Activated T-helper 17 cell treated with anti-CD3 and anti-CD28 coated beads, Interleukin-2, amount 50 U/mL, for 72 hours (primary cell): ENCODE results near the gene RBMS3. TPM values are rescaled to one million over a fixed set of nuclear protein-coding genes. Genes with fewer than 3 reads are reported as not detected.

Experiments used
- ATAC-seq: fragments of 150-1000 bp; cut with Tn5 transposase; replicated peaks from 2 replicates; pipeline ENCODE4 v1.10.0; 2021; ENCODE audit warnings: mild to moderate bottlenecking, moderate library complexity
- H3K27ac Mint-ChIP-seq: one replicate; pipeline ENCODE4 v1.8.0; 2022; ENCODE audit warnings: mixed read lengths
- H3K27me3 Mint-ChIP-seq: one replicate; pipeline ENCODE4 v1.8.0; 2022; ENCODE audit warnings: mixed read lengths
- H3K36me3 Mint-ChIP-seq: one replicate; pipeline ENCODE4 v1.8.0; 2022; ENCODE audit warnings: low read depth, mild to moderate bottlenecking, mixed read lengths
- H3K4me1 Mint-ChIP-seq: one replicate; pipeline ENCODE4 v1.8.0; 2022; ENCODE audit warnings: mixed read lengths
- H3K4me3 Mint-ChIP-seq: one replicate; pipeline ENCODE4 v1.8.0; 2022; ENCODE audit warnings: mild to moderate bottlenecking, mixed read lengths
- H3K9me3 Mint-ChIP-seq: one replicate; pipeline ENCODE4 v1.8.0; 2022; ENCODE audit warnings: mixed read lengths
- total RNA-seq, 2 donors: library from RNA; stranded (reverse); gene quantifications; one replicate each; pipeline ENCODE4 v1.2.3, GENCODE V29; 2022

RBMS3 gene
- total RNA-seq, 2 donors from 2014 or later = 0.37 to 5.8 TPM

- Mint-ChIP-seq H3K27ac (no peak overlapping the region), H3K36me3 (no peaks in the 10 kb centered on the region), H3K27me3 (no peaks in the 10 kb centered on the region), H3K4me1 (no peaks in the 10 kb centered on the region), H3K9me3 (no peaks in the 10 kb centered on the region), H3K4me3 (no peak overlapping the region)
- ATAC-seq = no peak
Observed at GRCh38 chr3:29585368-29585767, 304.5 kb downstream of the RBMS3 start.

GRCh38 chr3:29587340-29587739 lies 306.5 kb downstream of the RBMS3 start:
- Mint-ChIP-seq H3K27ac (no peak overlapping the region), H3K9me3 (no peaks in the 10 kb centered on the region), H3K27me3 (no peaks in the 10 kb centered on the region), H3K4me1 (no peaks in the 10 kb centered on the region), H3K36me3 (no peaks in the 10 kb centered on the region), H3K4me3 (no peak overlapping the region)
- no peak for ATAC-seq

- Mint-ChIP-seq H3K4me1 (no peaks in the 10 kb centered on the region), H3K27ac (no peak overlapping the region), H3K9me3 (no peaks in the 10 kb centered on the region), H3K4me3 (no peak overlapping the region), H3K36me3 (no peaks in the 10 kb centered on the region), H3K27me3 (no peaks in the 10 kb centered on the region)
- no peak for ATAC-seq
Observed at GRCh38 chr3:29590012-29590411, 309.1 kb downstream of the RBMS3 start.

GRCh38 chr3:29590461-29590860 lies 309.6 kb downstream of the RBMS3 start:
- H3K9me3 Mint-ChIP-seq = no peaks in the 10 kb centered on the region
- no peaks in the 10 kb centered on the region for H3K36me3 Mint-ChIP-seq
- H3K27ac Mint-ChIP-seq = no peak overlapping the region
- ATAC-seq = no peak
- H3K4me1 Mint-ChIP-seq = no peaks in the 10 kb centered on the region
- no peaks in the 10 kb centered on the region for H3K27me3 Mint-ChIP-seq
- H3K4me3 Mint-ChIP-seq = no peak overlapping the region

GRCh38 chr3:29591579-29591978 lies 310.7 kb downstream of the RBMS3 start:
- no peak overlapping the region for H3K27ac Mint-ChIP-seq
- H3K27me3 Mint-ChIP-seq = no peaks in the 10 kb centered on the region
- no peak overlapping the region for H3K4me3 Mint-ChIP-seq
- H3K36me3 Mint-ChIP-seq = no peaks in the 10 kb centered on the region
- no peak for ATAC-seq
- no peaks in the 10 kb centered on the region for H3K9me3 Mint-ChIP-seq
- no peaks in the 10 kb centered on the region for H3K4me1 Mint-ChIP-seq

GRCh38 chr3:29593802-29594201 lies 312.9 kb downstream of the RBMS3 start:
- no peaks in the 10 kb centered on the region for H3K4me1 Mint-ChIP-seq
- no peak overlapping the region for H3K4me3 Mint-ChIP-seq
- H3K27me3 Mint-ChIP-seq = no peaks in the 10 kb centered on the region
- no peaks in the 10 kb centered on the region for H3K9me3 Mint-ChIP-seq
- no peak for ATAC-seq
- H3K36me3 Mint-ChIP-seq = no peaks in the 10 kb centered on the region
- no peak overlapping the region for H3K27ac Mint-ChIP-seq

GRCh38 chr3:29594261-29594660 lies 313.4 kb downstream of the RBMS3 start:
- H3K9me3 Mint-ChIP-seq = no peaks in the 10 kb centered on the region
- ATAC-seq = no peak
- no peak overlapping the region for H3K27ac Mint-ChIP-seq
- no peaks in the 10 kb centered on the region for H3K36me3 Mint-ChIP-seq
- H3K4me3 Mint-ChIP-seq = no peak overlapping the region
- H3K4me1 Mint-ChIP-seq = no peaks in the 10 kb centered on the region
- H3K27me3 Mint-ChIP-seq = no peaks in the 10 kb centered on the region

- Mint-ChIP-seq H3K27ac (no peak overlapping the region), H3K27me3 (no peaks in the 10 kb centered on the region), H3K36me3 (no peaks in the 10 kb centered on the region), H3K9me3 (no peaks in the 10 kb centered on the region), H3K4me1 (no peaks in the 10 kb centered on the region), H3K4me3 (no peak overlapping the region)
- ATAC-seq = no peak
Observed at GRCh38 chr3:29597376-29598008, 316.6 kb downstream of the RBMS3 start.

GRCh38 chr3:29601861-29602585 lies 321.2 kb downstream of the RBMS3 start:
- Mint-ChIP-seq H3K4me3 (no peak overlapping the region), H3K9me3 (no peaks in the 10 kb centered on the region), H3K36me3 (no peaks in the 10 kb centered on the region), H3K27ac (no peak overlapping the region), H3K27me3 (no peaks in the 10 kb centered on the region), H3K4me1 (no peaks in the 10 kb centered on the region)
- ATAC-seq = no peak

- ATAC-seq = no peak
- Mint-ChIP-seq H3K36me3 (no peaks in the 10 kb centered on the region), H3K4me1 (no peaks in the 10 kb centered on the region), H3K27ac (no peak overlapping the region), H3K9me3 (no peaks in the 10 kb centered on the region), H3K4me3 (no peak overlapping the region), H3K27me3 (no peaks in the 10 kb centered on the region)
Observed at GRCh38 chr3:29605845-29606244, 325.0 kb downstream of the RBMS3 start.

GRCh38 chr3:29606416-29606815 lies 325.5 kb downstream of the RBMS3 start:
- H3K9me3 Mint-ChIP-seq = no peaks in the 10 kb centered on the region
- no peak for ATAC-seq
- H3K4me1 Mint-ChIP-seq = no peaks in the 10 kb centered on the region
- no peak overlapping the region for H3K4me3 Mint-ChIP-seq
- H3K36me3 Mint-ChIP-seq = no peaks in the 10 kb centered on the region
- no peak overlapping the region for H3K27ac Mint-ChIP-seq
- H3K27me3 Mint-ChIP-seq = no peaks in the 10 kb centered on the region

GRCh38 chr3:29608414-29609327 lies 327.8 kb downstream of the RBMS3 start:
- Mint-ChIP-seq H3K27ac (no peak overlapping the region), H3K4me3 (no peak overlapping the region), H3K36me3 (no peaks in the 10 kb centered on the region), H3K4me1 (no peaks in the 10 kb centered on the region), H3K27me3 (no peaks in the 10 kb centered on the region), H3K9me3 (no peaks in the 10 kb centered on the region)
- ATAC-seq = no peak

- ATAC-seq = no peak
- Mint-ChIP-seq H3K4me3 (no peak overlapping the region), H3K27ac (no peak overlapping the region), H3K4me1 (no peaks in the 10 kb centered on the region), H3K27me3 (no peaks in the 10 kb centered on the region), H3K9me3 (no peaks in the 10 kb centered on the region), H3K36me3 (no peaks in the 10 kb centered on the region)
Observed at GRCh38 chr3:29609328-29609811, 328.5 kb downstream of the RBMS3 start.

- no peak for ATAC-seq
Observed at GRCh38 chr3:29610781-29611180, 329.9 kb downstream of the RBMS3 start.

More at GRCh38 chr3:29610781-29611180, 329.9 kb downstream of the RBMS3 start:
- Mint-ChIP-seq H3K27me3 (no peaks in the 10 kb centered on the region), H3K27ac (no peak overlapping the region), H3K36me3 (no peaks in the 10 kb centered on the region), H3K9me3 (no peaks in the 10 kb centered on the region), H3K4me1 (no peaks in the 10 kb centered on the region), H3K4me3 (no peak overlapping the region)
